ENCODE data around the gene PALD1. TPM values are rescaled to one million over a fixed set of nuclear protein-coding genes. Genes with fewer than 3 reads are reported as not detected.

Gene PALD1
- total RNA-seq, 1 donor from 2014 or later, result 1.2 TPM

GRCh38 chr10:70571236-70571635 lies 92.7 kb downstream of the PALD1 start:
- H3K4me1 Mint-ChIP-seq (ENCODE audit: low read depth), result peaks cover 11% of the 10 kb centered on the region
- H3K4me3 Mint-ChIP-seq (ENCODE audit: low read depth), result no peak overlapping the region
- no peaks in the 10 kb centered on the region for H3K36me3 Mint-ChIP-seq (ENCODE audit: insufficient read depth)
- no peak for TF ChIP-seq CTCF (IDR thresholded peaks at IDR 0.05; ENCODE audit: unreplicated experiment)
- H3K27me3 Mint-ChIP-seq, result no peaks in the 10 kb centered on the region
- H3K27ac Mint-ChIP-seq, result no peak overlapping the region
- DNase-seq (ENCODE audit: low spot score, unreplicated experiment), result no peak
- H3K9me3 Mint-ChIP-seq (ENCODE audit: low read depth), result no peaks in the 10 kb centered on the region

GRCh38 chr10:70571636-70572439 lies 93.3 kb downstream of the PALD1 start:
- H3K9me3 Mint-ChIP-seq (ENCODE audit: low read depth), result no peaks in the 10 kb centered on the region
- H3K27me3 Mint-ChIP-seq, result no peaks in the 10 kb centered on the region
- no peaks in the 10 kb centered on the region for H3K36me3 Mint-ChIP-seq (ENCODE audit: insufficient read depth)
- H3K27ac Mint-ChIP-seq, result peak overlapping the region; percentile 56
- no peak for TF ChIP-seq CTCF (IDR thresholded peaks at IDR 0.05; ENCODE audit: unreplicated experiment)
- H3K4me1 Mint-ChIP-seq (ENCODE audit: low read depth), result peaks cover 11% of the 10 kb centered on the region
- no peak for DNase-seq (ENCODE audit: low spot score, unreplicated experiment)
- no peak overlapping the region for H3K4me3 Mint-ChIP-seq (ENCODE audit: low read depth)

GRCh38 chr10:70573599-70574506 lies 95.3 kb downstream of the PALD1 start:
- DNase-seq (ENCODE audit: low spot score, unreplicated experiment), result no peak
- no peaks in the 10 kb centered on the region for H3K27me3 Mint-ChIP-seq
- H3K27ac Mint-ChIP-seq, result no peak overlapping the region
- H3K4me1 Mint-ChIP-seq (ENCODE audit: low read depth), result peaks cover 11% of the 10 kb centered on the region
- no peaks in the 10 kb centered on the region for H3K36me3 Mint-ChIP-seq (ENCODE audit: insufficient read depth)
- no peak overlapping the region for H3K4me3 Mint-ChIP-seq (ENCODE audit: low read depth)
- TF ChIP-seq CTCF (IDR thresholded peaks at IDR 0.05; ENCODE audit: unreplicated experiment), result no peak
- no peaks in the 10 kb centered on the region for H3K9me3 Mint-ChIP-seq (ENCODE audit: low read depth)

GRCh38 chr10:70575486-70575873 lies 96.9 kb downstream of the PALD1 start:
- no peaks in the 10 kb centered on the region for H3K9me3 Mint-ChIP-seq (ENCODE audit: low read depth)
- H3K27me3 Mint-ChIP-seq, result no peaks in the 10 kb centered on the region
- no peak overlapping the region for H3K4me3 Mint-ChIP-seq (ENCODE audit: low read depth)
- no peak for DNase-seq (ENCODE audit: low spot score, unreplicated experiment)
- H3K27ac Mint-ChIP-seq, result no peak overlapping the region
- peaks cover 11% of the 10 kb centered on the region for H3K4me1 Mint-ChIP-seq (ENCODE audit: low read depth)
- H3K36me3 Mint-ChIP-seq (ENCODE audit: insufficient read depth), result no peaks in the 10 kb centered on the region
- no peak for TF ChIP-seq CTCF (IDR thresholded peaks at IDR 0.05; ENCODE audit: unreplicated experiment)
